HG03439 (cell line): ENCODE data around the gene MDM2.
"Not testable (repeated sequence)": the region's sequence is repeated elsewhere in the genome, so short reads cannot be mapped to it uniquely, and the experiment has no call there.

Source experiments
- ATAC-seq: cut with Tn5 transposase; IDR thresholded peaks from one replicate; pipeline ENCODE4 v1.9.1; 2021; ENCODE audit warnings: mild to moderate bottlenecking, moderate library complexity; ENCODE audit not compliant: unreplicated experiment

Gene MDM2

GRCh38 chr12:68824597-68825250, 16.7 kb downstream of the MDM2 start:
- ATAC-seq = no peak

GRCh38 chr12:68825569-68826217, 17.7 kb downstream of the MDM2 start:
- ATAC-seq = no peak

GRCh38 chr12:68827895-68828671, 20.1 kb downstream of the MDM2 start:
- ATAC-seq = no peak

- no peak for ATAC-seq
Observed at GRCh38 chr12:68828672-68829068, 20.7 kb downstream of the MDM2 start.

GRCh38 chr12:68831272-68831671, 23.3 kb downstream of the MDM2 start:
- no peak for ATAC-seq

- ATAC-seq = no peak
Observed at GRCh38 chr12:68831751-68832503, 23.9 kb downstream of the MDM2 start.

- no peak for ATAC-seq
Observed at GRCh38 chr12:68832504-68832867, 24.5 kb downstream of the MDM2 start.

- no peak for ATAC-seq
Observed at GRCh38 chr12:68833508-68833907, 25.5 kb downstream of the MDM2 start.

- no peak for ATAC-seq
Observed at GRCh38 chr12:68835333-68835908, 27.4 kb downstream of the MDM2 start.

- ATAC-seq = no peak
Observed at GRCh38 chr12:68837215-68837614, 29.2 kb downstream of the MDM2 start.

GRCh38 chr12:68838046-68838886, 30.3 kb downstream of the MDM2 start:
- no peak for ATAC-seq

- ATAC-seq = no peak
Observed at GRCh38 chr12:68839183-68840147, 31.5 kb downstream of the MDM2 start.

GRCh38 chr12:68841175-68841574, 33.2 kb downstream of the MDM2 start:
- ATAC-seq = not testable (repeated sequence)

- ATAC-seq = no peak
Observed at GRCh38 chr12:68841717-68842116, 33.7 kb downstream of the MDM2 start.

GRCh38 chr12:68842123-68842522, 34.1 kb downstream of the MDM2 start:
- no peak for ATAC-seq

- ATAC-seq = no peak
Observed at GRCh38 chr12:68842784-68843567, 35.0 kb downstream of the MDM2 start.

- no peak for ATAC-seq
Observed at GRCh38 chr12:68844318-68844745, 36.4 kb downstream of the MDM2 start.
